ENCODE measurements around the gene NUAK2.

The NUAK2 gene

GRCh38 chr1:205279986-205280385, 41.6 kb downstream of the NUAK2 start:
- no peak for DNase-seq
- intact Hi-C loops (cut with DNase I) = loop anchor here (10.0 kb wide), 1 partner anchor 205 kb away; no protein-coding TSS in a partner anchor

- DNase-seq = no peak
Measured at GRCh38 chr1:205276689-205277065, 44.9 kb downstream of the NUAK2 start.

GRCh38 chr1:205275916-205276688, 45.4 kb downstream of the NUAK2 start:
- peak in 7 of 10 donors; percentile 31 to 93 (median 66) for DNase-seq
- intact Hi-C loops (cut with DNase I) = loop anchor here (10.0 kb wide), 1 partner anchor 209 kb away; no protein-coding TSS in a partner anchor

More at GRCh38 chr1:205276689-205277065, 44.9 kb downstream of the NUAK2 start:
- intact Hi-C loops (cut with DNase I) = loop anchor here (10.0 kb wide), 1 partner anchor 208 kb away; no protein-coding TSS in a partner anchor

GRCh38 chr1:205275133-205275532, 46.4 kb downstream of the NUAK2 start:
- intact Hi-C loops (cut with DNase I) = loop anchor here (10.0 kb wide), 1 partner anchor 210 kb away; no protein-coding TSS in a partner anchor
- no peak for DNase-seq

GRCh38 chr1:205274041-205274691, 47.4 kb downstream of the NUAK2 start:
- intact Hi-C loops (cut with DNase I) = loop anchor here (10.0 kb wide), 1 partner anchor 211 kb away; no protein-coding TSS in a partner anchor
- DNase-seq = no peak

- DNase-seq = peak; percentile 80 to 98 (median 91)
- intact Hi-C loops (cut with DNase I) = loop anchor here (1.0 to 10.0 kb wide), 2 partner anchors 52 to 211 kb away; no protein-coding TSS in a partner anchor
Measured at GRCh38 chr1:205273551-205273982, 48.0 kb downstream of the NUAK2 start.

GRCh38 chr1:205272536-205272935, 49.0 kb downstream of the NUAK2 start:
- DNase-seq = no peak
- intact Hi-C loops (cut with DNase I) = loop anchor here (10.0 kb wide), 1 partner anchor 212 kb away; no protein-coding TSS in a partner anchor

GRCh38 chr1:205271745-205272144, 49.8 kb downstream of the NUAK2 start:
- intact Hi-C loops (cut with DNase I) = loop anchor here (10.0 kb wide), 1 partner anchor 213 kb away; no protein-coding TSS in a partner anchor
- DNase-seq = no peak

- DNase-seq = peak in 7 of 10 donors; percentile 33 to 93 (median 56)
- intact Hi-C loops (cut with DNase I) = loop anchor here (10.0 kb wide), 1 partner anchor 214 kb away; no protein-coding TSS in a partner anchor
Measured at GRCh38 chr1:205271277-205271676, 50.3 kb downstream of the NUAK2 start.

- peak in 5 of 10 donors; percentile 35 to 72 (median 56) for DNase-seq
- intact Hi-C loops (cut with DNase I) = loop anchor here (10.0 kb wide), 1 partner anchor 214 kb away; no protein-coding TSS in a partner anchor
Measured at GRCh38 chr1:205270764-205271163, 50.8 kb downstream of the NUAK2 start.

- DNase-seq = peak in 1 of 10 donors; percentile 58
- intact Hi-C loops (cut with DNase I) = loop anchor here (10.0 kb wide), 1 partner anchor 215 kb away; no protein-coding TSS in a partner anchor
Measured at GRCh38 chr1:205270271-205270670, 51.3 kb downstream of the NUAK2 start.

- intact Hi-C loops (cut with DNase I) = loop anchor here (10.0 kb wide), 1 partner anchor 215 kb away; no protein-coding TSS in a partner anchor
Measured at GRCh38 chr1:205269711-205270110, 51.8 kb downstream of the NUAK2 start.

GRCh38 chr1:205268846-205269680, 52.5 kb downstream of the NUAK2 start:
- peak in 1 of 10 donors; percentile 61 for DNase-seq
- intact Hi-C loops (cut with DNase I) = no loop called here

More at GRCh38 chr1:205269711-205270110, 51.8 kb downstream of the NUAK2 start:
- DNase-seq = peak in 1 of 10 donors; percentile 52

GRCh38 chr1:205267306-205267902, 54.1 kb downstream of the NUAK2 start:
- intact Hi-C loops (cut with DNase I) = no loop called here
- DNase-seq = peak in 1 of 10 donors; percentile 12

- intact Hi-C loops (cut with DNase I) = no loop called here
- peak in 1 of 10 donors; percentile 17 for DNase-seq
Measured at GRCh38 chr1:205266611-205267305, 54.8 kb downstream of the NUAK2 start.

- intact Hi-C loops (cut with DNase I) = no loop called here
- DNase-seq = peak in 2 of 10 donors; percentile 40 to 49
Measured at GRCh38 chr1:205263580-205264190, 57.9 kb downstream of the NUAK2 start.

- intact Hi-C loops (cut with DNase I) = no loop called here
- peak in 2 of 10 donors; percentile 57 for DNase-seq
Measured at GRCh38 chr1:205262731-205263171, 58.8 kb downstream of the NUAK2 start.

All from posterior cingulate gyrus (tissue), 11 donors.